Hematopoietic multipotent progenitor cell treated with erythropoietin and hydrocortisone succinate and interleukin-3 and kit ligand, for 15 days (in vitro differentiated cells): ENCODE results near the gene ME3.
"Not testable (repeated sequence)": the region's sequence is repeated elsewhere in the genome, so short reads cannot be mapped to it uniquely, and the experiment has no call there.

Experiments
- DNase-seq: peaks from one replicate; pipeline ENCODE4 v3.0.0-alpha.2; 2015; ENCODE audit warnings: low spot score

Gene ME3

GRCh38 chr11:86459682-86460460, 212.5 kb downstream of the ME3 start:
- no peak for DNase-seq

- no peak for DNase-seq
Observed at GRCh38 chr11:86459002-86459385, 213.4 kb downstream of the ME3 start.

- no peak for DNase-seq
Observed at GRCh38 chr11:86458294-86459001, 214.0 kb downstream of the ME3 start.

- DNase-seq = peak; percentile 72
Observed at GRCh38 chr11:86456075-86456939, 216.1 kb downstream of the ME3 start.

- no peak for DNase-seq
Observed at GRCh38 chr11:86453290-86454030, 219.0 kb downstream of the ME3 start.

- DNase-seq = no peak
Observed at GRCh38 chr11:86449993-86450629, 222.3 kb downstream of the ME3 start.

GRCh38 chr11:86447763-86448480, 224.5 kb downstream of the ME3 start:
- no peak for DNase-seq

GRCh38 chr11:86446924-86447285, 225.5 kb downstream of the ME3 start:
- no peak for DNase-seq

GRCh38 chr11:86446163-86446923, 226.1 kb downstream of the ME3 start:
- DNase-seq = no peak

- DNase-seq = no peak
Observed at GRCh38 chr11:86444981-86445380, 227.4 kb downstream of the ME3 start.

- DNase-seq = no peak
Observed at GRCh38 chr11:86443415-86443814, 229.0 kb downstream of the ME3 start.

- no peak for DNase-seq
Observed at GRCh38 chr11:86442827-86443226, 229.6 kb downstream of the ME3 start.

- DNase-seq = no peak
Observed at GRCh38 chr11:86442420-86442819, 230.0 kb downstream of the ME3 start.

GRCh38 chr11:86440843-86441242, 231.6 kb downstream of the ME3 start:
- DNase-seq = no peak

GRCh38 chr11:86440305-86440716, 232.1 kb downstream of the ME3 start:
- no peak for DNase-seq

- no peak for DNase-seq
Observed at GRCh38 chr11:86438685-86439084, 233.7 kb downstream of the ME3 start.

GRCh38 chr11:86435711-86436110, 236.7 kb downstream of the ME3 start:
- DNase-seq = no peak

GRCh38 chr11:86433361-86434095, 238.9 kb downstream of the ME3 start:
- not testable (repeated sequence) for DNase-seq

- DNase-seq = no peak
Observed at GRCh38 chr11:86431258-86431657, 241.2 kb downstream of the ME3 start.
